HepG2 (cell line): ENCODE results near the gene POFUT1. TPM values are rescaled to one million over a fixed set of nuclear protein-coding genes. Genes with fewer than 3 reads are reported as not detected.

ENCODE experiments used
- ADNP ChIP-seq: sonication (generic); formaldehyde crosslinking; IDR thresholded peaks from 2 replicates; pipeline ENCODE4 v1.4.0; 2020; ENCODE audit warnings: missing genetic modification reagents
- ATM ChIP-seq: fragments of 450-650 bp; IDR thresholded peaks from 2 replicates; pipeline ENCODE4 v1.7.1; 2017; ENCODE audit warnings: mild to moderate bottlenecking, borderline replicate concordance
- CENPT ChIP-seq: sonication (generic); formaldehyde crosslinking; IDR thresholded peaks from 2 replicates; pipeline ENCODE4 v1.8.0; 2022; ENCODE audit warnings: low read depth, mild to moderate bottlenecking, moderate library complexity, missing genetic modification reagents
- FOXP1 ChIP-seq, 2 experiments: fragments of 450-650 bp in 1 of 2; IDR thresholded peaks; 2 replicates each; pipeline ENCODE4 v1.6.1; 2017 to 2018; ENCODE audit warnings: antibody characterized with exemption in 1 of 2
- GATAD2A ChIP-seq: IDR thresholded peaks from 2 replicates; pipeline ENCODE4 v1.6.1; 2016
- NRL ChIP-seq: sonication (generic); formaldehyde crosslinking; IDR thresholded peaks from 2 replicates; pipeline ENCODE4 v1.5.0; 2020; ENCODE audit warnings: missing genetic modification reagents, mild to moderate bottlenecking, moderate library complexity, borderline replicate concordance
- SNAI1 ChIP-seq: sonication (generic); formaldehyde crosslinking; IDR thresholded peaks from 2 replicates; pipeline ENCODE4 v1.5.0; 2020; ENCODE audit warnings: mild to moderate bottlenecking, missing genetic modification reagents, borderline replicate concordance
- TCF12 ChIP-seq, 2 experiments: fragments of 450-650 bp in 1 of 2; sonication (generic) in 1 of 2; formaldehyde crosslinking in 1 of 2; IDR thresholded peaks; 2 replicates each; pipeline versions ENCODE4 v1.6.1 to v1.8.0; 2017 to 2022; ENCODE audit warnings: antibody characterized with exemption in 1 of 2, mild to moderate bottlenecking in 1 of 2, missing genetic modification reagents in 1 of 2, moderate library complexity in 1 of 2
- ZFP36L1 ChIP-seq: sonication (generic); formaldehyde crosslinking; IDR thresholded peaks from 2 replicates; pipeline ENCODE4 v1.8.0; 2022; ENCODE audit warnings: mild to moderate bottlenecking, missing genetic modification reagents, moderate library complexity
- ZNF121 ChIP-seq: sonication (generic); formaldehyde crosslinking; IDR thresholded peaks from 2 replicates; pipeline ENCODE4 v1.5.0; 2020; ENCODE audit warnings: mild to moderate bottlenecking, missing genetic modification reagents
- ZNF264 ChIP-seq: sonication (generic); formaldehyde crosslinking; IDR thresholded peaks from 2 replicates; pipeline ENCODE4 v1.4.0; 2020; ENCODE audit warnings: missing genetic modification reagents
- ZNF558 ChIP-seq: sonication (generic); formaldehyde crosslinking; IDR thresholded peaks from 2 replicates; pipeline ENCODE4 v1.9.0; 2022; ENCODE audit warnings: mild to moderate bottlenecking, missing genetic modification reagents, borderline replicate concordance
- ZNF83 ChIP-seq: sonication (generic); formaldehyde crosslinking; IDR thresholded peaks from 2 replicates; pipeline ENCODE4 v1.4.0; 2020; ENCODE audit warnings: missing genetic modification reagents, mild to moderate bottlenecking, borderline replicate concordance
- ZSCAN20 ChIP-seq: sonication (generic); formaldehyde crosslinking; IDR thresholded peaks from 2 replicates; pipeline ENCODE4 v1.4.0; 2020; ENCODE audit warnings: missing genetic modification reagents, mild to moderate bottlenecking, borderline replicate concordance
- polyA plus RNA-seq, 8 experiments: library from polyadenylated mRNA; depleted of rRNA in 3 of 8; stranded (reverse) in 7 of 8; unstranded in 1 of 8; fragments of >200 nt; fragmentation: Illumina TruSeq in 4 of 8; extraction: Trizol in 4 of 8; gene quantifications; 2 replicates each; pipeline versions ENCODE4 v1.2.1 to v1.2.3, GENCODE V29; 2011 to 2016; ENCODE audit warnings: low read depth in 4 of 8, missing spikeins in 1 of 8, mixed read lengths in 1 of 8; ENCODE audit not compliant: insufficient read depth in 1 of 8
- total RNA-seq, 5 experiments: library from RNA; depleted of rRNA; stranded (reverse); fragments of >200 nt; fragmentation: Illumina TruSeq; extraction: Trizol; gene quantifications; 2 replicates each; pipeline ENCODE4 v1.2.3, GENCODE V29; 2016; ENCODE audit warnings: low read depth in 1 of 5
- TF ChIP-seq, protein P1 (sequence below): sonication (generic); formaldehyde crosslinking; IDR thresholded peaks from 2 replicates; pipeline ENCODE4 v1.4.0; 2020; ENCODE audit warnings: mild to moderate bottlenecking, low read depth, missing genetic modification reagents
- TF ChIP-seq, protein P2 (sequence below): sonication (generic); formaldehyde crosslinking; IDR thresholded peaks from 2 replicates; pipeline ENCODE4 v1.5.0; 2020; ENCODE audit warnings: missing genetic modification reagents
- TF ChIP-seq, protein P3 (sequence below): sonication (generic); formaldehyde crosslinking; IDR thresholded peaks from 2 replicates; pipeline ENCODE4 v1.4.0; 2020; ENCODE audit warnings: missing genetic modification reagents
- TF ChIP-seq, protein P4 (sequence below): sonication (generic); formaldehyde crosslinking; IDR thresholded peaks from 2 replicates; pipeline ENCODE4 v1.4.0; 2020; ENCODE audit warnings: missing genetic modification reagents, borderline replicate concordance
- TF ChIP-seq, protein P5 (sequence below): IDR thresholded peaks from 2 replicates; pipeline ENCODE4 v1.6.1; 2016; ENCODE audit warnings: missing compliant biosample characterization, missing genetic modification reagents, borderline replicate concordance
- TF ChIP-seq, protein P6 (sequence below): sonication (generic); formaldehyde crosslinking; conservative IDR thresholded peaks from 2 replicates; pipeline ENCODE4 v1.8.1; 2023; ENCODE audit warnings: missing genetic modification reagents

The POFUT1 gene
- total and polyA plus RNA-seq, 2 of the 13 experiments (the other 11 are each of a cell fraction or from before 2014, with no cell fraction given): 35.5 to 58.3 TPM

DNA sequence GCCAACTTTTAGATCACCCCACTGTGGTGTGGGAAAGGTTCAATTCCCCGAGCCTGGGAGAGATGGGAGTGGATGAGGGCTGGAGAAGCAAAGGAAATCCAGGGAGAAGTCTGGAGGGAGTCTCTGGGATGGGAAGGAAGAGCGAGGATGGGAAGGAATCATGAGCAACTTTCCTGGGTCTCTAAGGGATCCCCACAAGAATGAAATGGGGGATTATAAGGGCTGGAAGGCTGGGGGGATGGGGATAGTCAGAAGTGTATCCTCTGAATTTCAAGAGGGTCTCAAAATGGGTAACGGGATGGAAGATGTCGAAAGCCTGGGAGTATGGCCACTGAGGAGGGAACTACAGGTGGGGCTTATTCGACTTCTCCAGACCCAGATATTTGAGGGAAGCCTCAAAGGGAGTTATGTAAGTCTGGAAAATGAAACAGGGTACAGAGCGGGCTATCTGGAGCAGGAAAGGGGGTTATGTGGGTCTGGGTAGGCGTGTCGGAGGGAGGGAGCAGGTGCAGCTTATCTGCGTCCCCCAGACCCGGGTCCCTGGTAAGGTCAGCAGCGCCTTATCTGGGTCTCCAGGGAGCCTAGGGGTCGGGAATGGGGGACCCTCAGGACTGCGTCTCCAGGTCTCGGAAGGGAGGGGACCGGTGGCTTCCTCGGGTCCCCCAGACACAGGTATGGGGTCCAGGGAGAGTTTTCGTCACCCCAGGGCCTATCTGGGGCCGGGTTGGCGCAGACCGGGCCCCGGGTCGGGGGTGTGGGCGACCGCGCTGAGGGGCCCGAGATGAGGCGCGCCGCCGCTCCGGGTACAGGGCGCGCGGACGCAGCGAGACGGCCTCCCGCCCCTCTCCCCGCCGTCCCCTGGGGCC lies 687 bp upstream of the POFUT1 start (continued):
- TF ChIP-seq ADNP (CRISPR knock-in tag) (no peak), ZFP36L1 (CRISPR knock-in tag) (peak; percentile 50; the same call in 1 of the 2 replicates), ZNF558 (0 out of 2 replicates have a peak, but pooled peaks have one; percentile 86), ZNF264 (CRISPR knock-in tag) (0 out of 2 replicates have a peak, but pooled peaks have one; percentile 37), ZNF83 (no peak), SNAI1 (CRISPR knock-in tag) (peak; percentile 95), FOXP1 (IDR thresholded peaks at IDR 0.05) (no peak), FOXP1 (CRISPR knock-in tag; IDR thresholded peaks at IDR 0.05) (no peak), ZNF121 (no peak), CENPT (CRISPR knock-in tag) (peak; percentile 2; the same call in 1 of the 2 replicates), TCF12 (IDR thresholded peaks at IDR 0.05) (no peak), TCF12 (CRISPR knock-in tag; IDR thresholded peaks at IDR 0.05) (no peak), NRL (CRISPR knock-in tag) (peak; percentile 66), GATAD2A (CRISPR knock-in tag) (0 out of 2 replicates have a peak, but pooled peaks have one; percentile 34), ATM (no peak), ZSCAN20 (CRISPR knock-in tag) (no peak)
- TF ChIP-seq, protein P1, sequence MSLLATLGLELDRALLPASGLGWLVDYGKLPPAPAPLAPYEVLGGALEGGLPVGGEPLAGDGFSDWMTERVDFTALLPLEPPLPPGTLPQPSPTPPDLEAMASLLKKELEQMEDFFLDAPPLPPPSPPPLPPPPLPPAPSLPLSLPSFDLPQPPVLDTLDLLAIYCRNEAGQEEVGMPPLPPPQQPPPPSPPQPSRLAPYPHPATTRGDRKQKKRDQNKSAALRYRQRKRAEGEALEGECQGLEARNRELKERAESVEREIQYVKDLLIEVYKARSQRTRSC (CRISPR knock-in tag): peak; percentile 30; the same call in 1 of the 2 replicates
- TF ChIP-seq, protein P2, sequence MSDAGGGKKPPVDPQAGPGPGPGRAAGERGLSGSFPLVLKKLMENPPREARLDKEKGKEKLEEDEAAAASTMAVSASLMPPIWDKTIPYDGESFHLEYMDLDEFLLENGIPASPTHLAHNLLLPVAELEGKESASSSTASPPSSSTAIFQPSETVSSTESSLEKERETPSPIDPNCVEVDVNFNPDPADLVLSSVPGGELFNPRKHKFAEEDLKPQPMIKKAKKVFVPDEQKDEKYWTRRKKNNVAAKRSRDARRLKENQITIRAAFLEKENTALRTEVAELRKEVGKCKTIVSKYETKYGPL (CRISPR knock-in tag): no peak; the same call in 1 of the 2 replicates
- TF ChIP-seq, protein P3, sequence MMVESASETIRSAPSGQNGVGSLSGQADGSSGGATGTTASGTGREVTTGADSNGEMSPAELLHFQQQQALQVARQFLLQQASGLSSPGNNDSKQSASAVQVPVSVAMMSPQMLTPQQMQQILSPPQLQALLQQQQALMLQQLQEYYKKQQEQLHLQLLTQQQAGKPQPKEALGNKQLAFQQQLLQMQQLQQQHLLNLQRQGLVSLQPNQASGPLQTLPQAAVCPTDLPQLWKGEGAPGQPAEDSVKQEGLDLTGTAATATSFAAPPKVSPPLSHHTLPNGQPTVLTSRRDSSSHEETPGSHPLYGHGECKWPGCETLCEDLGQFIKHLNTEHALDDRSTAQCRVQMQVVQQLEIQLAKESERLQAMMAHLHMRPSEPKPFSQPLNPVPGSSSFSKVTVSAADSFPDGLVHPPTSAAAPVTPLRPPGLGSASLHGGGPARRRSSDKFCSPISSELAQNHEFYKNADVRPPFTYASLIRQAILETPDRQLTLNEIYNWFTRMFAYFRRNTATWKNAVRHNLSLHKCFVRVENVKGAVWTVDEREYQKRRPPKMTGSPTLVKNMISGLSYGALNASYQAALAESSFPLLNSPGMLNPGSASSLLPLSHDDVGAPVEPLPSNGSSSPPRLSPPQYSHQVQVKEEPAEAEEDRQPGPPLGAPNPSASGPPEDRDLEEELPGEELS (CRISPR knock-in tag): no peak
- TF ChIP-seq, protein P4, sequence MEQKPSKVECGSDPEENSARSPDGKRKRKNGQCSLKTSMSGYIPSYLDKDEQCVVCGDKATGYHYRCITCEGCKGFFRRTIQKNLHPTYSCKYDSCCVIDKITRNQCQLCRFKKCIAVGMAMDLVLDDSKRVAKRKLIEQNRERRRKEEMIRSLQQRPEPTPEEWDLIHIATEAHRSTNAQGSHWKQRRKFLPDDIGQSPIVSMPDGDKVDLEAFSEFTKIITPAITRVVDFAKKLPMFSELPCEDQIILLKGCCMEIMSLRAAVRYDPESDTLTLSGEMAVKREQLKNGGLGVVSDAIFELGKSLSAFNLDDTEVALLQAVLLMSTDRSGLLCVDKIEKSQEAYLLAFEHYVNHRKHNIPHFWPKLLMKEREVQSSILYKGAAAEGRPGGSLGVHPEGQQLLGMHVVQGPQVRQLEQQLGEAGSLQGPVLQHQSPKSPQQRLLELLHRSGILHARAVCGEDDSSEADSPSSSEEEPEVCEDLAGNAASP (CRISPR knock-in tag): no peak
- TF ChIP-seq, protein P5, sequence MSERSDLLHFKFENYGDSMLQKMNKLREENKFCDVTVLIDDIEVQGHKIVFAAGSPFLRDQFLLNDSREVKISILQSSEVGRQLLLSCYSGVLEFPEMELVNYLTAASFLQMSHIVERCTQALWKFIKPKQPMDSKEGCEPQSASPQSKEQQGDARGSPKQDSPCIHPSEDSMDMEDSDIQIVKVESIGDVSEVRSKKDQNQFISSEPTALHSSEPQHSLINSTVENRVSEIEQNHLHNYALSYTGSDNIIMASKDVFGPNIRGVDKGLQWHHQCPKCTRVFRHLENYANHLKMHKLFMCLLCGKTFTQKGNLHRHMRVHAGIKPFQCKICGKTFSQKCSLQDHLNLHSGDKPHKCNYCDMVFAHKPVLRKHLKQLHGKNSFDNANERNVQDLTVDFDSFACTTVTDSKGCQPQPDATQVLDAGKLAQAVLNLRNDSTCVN (CRISPR knock-in tag): no peak
- TF ChIP-seq, protein P6, sequence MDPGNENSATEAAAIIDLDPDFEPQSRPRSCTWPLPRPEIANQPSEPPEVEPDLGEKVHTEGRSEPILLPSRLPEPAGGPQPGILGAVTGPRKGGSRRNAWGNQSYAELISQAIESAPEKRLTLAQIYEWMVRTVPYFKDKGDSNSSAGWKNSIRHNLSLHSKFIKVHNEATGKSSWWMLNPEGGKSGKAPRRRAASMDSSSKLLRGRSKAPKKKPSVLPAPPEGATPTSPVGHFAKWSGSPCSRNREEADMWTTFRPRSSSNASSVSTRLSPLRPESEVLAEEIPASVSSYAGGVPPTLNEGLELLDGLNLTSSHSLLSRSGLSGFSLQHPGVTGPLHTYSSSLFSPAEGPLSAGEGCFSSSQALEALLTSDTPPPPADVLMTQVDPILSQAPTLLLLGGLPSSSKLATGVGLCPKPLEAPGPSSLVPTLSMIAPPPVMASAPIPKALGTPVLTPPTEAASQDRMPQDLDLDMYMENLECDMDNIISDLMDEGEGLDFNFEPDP (CRISPR knock-in tag): 0 out of 2 replicates have a peak, but pooled peaks have one; percentile 85
